Prostate gland (tissue), 2 donors: ENCODE data around the gene AKT3. TPM values are rescaled to one million over a fixed set of nuclear protein-coding genes. Genes with fewer than 3 reads are reported as not detected.

Experiments
- DNase-seq: peaks from one replicate; pipeline ENCODE4 v3.0.0-alpha.2; 2019; ENCODE audit warnings: low spot score
- H3K27ac ChIP-seq, 2 donors: fragments of 200-600 bp; sonication (generic); 2 replicates each; pipeline ENCODE4 v1.5.1; 2017 to 2019
- H3K27me3 ChIP-seq: fragments of 200-600 bp; sonication (generic); replicated peaks from 2 replicates; pipeline ENCODE4 v1.5.1; 2019; ENCODE audit not compliant: insufficient read depth
- H3K36me3 ChIP-seq, 2 donors: fragments of 200-600 bp; sonication (generic); 1 replicate in 1 of 2; 2 replicates in 1 of 2; pipeline versions ENCODE4 v1.5.1 to v1.8.1; 2017 to 2019
- H3K4me1 ChIP-seq: fragments of 200-600 bp; sonication (generic); replicated peaks from 2 replicates; pipeline ENCODE4 v1.5.1; 2019
- H3K4me3 ChIP-seq, 2 donors: fragments of 200-600 bp; sonication (generic); 2 replicates each; pipeline ENCODE4 v1.5.1; 2017 to 2019
- H3K9me3 ChIP-seq: fragments of 200-600 bp; sonication (generic); 2 replicates; pipeline ENCODE4 v1.5.1; 2017
- POLR2A ChIP-seq: fragments of 450-650 bp; IDR thresholded peaks from one replicate; pipeline ENCODE4 v1.6.1; 2016; ENCODE audit warnings: antibody characterized with exemption, mild to moderate bottlenecking
- POLR2AphosphoS5 ChIP-seq: sonication (generic); formaldehyde crosslinking; IDR thresholded peaks from one replicate; pipeline ENCODE4 v1.6.1; 2017; ENCODE audit warnings: antibody characterized with exemption
- WGBS: methylation state at CpG from one replicate; pipeline ENCODE4 v1.1.5; 2018; 5-methylcytosine and 5-hydroxymethylcytosine counted together
- intact Hi-C: fragments of 100-400 bp; cut with DNase I; formaldehyde crosslinking; loops from one replicate; pipeline ENCODE4 v1.14.2; 2022
- total RNA-seq, 2 donors: library from RNA; depleted of rRNA; stranded (reverse); fragments of >200 nt; gene quantifications; one replicate each; pipeline ENCODE4 v1.1.0, GENCODE V29; 2016
- TF ChIP-seq, protein P1 (sequence below), 4 experiments: fragments of 200-600 bp in 2 of 4; fragments of 450-650 bp in 2 of 4; sonication (generic) in 2 of 4; IDR thresholded peaks; 1 replicate in 3 of 4; 2 replicates in 1 of 4; pipeline ENCODE4 v1.5.1; 2016 to 2019; ENCODE audit warnings: antibody characterized with exemption in 4 of 4, mild to moderate bottlenecking in 2 of 4, moderate library complexity in 2 of 4

The AKT3 gene
- total RNA-seq, 2 donors from 2014 or later = 40.7 to 62.7 TPM

DNA sequence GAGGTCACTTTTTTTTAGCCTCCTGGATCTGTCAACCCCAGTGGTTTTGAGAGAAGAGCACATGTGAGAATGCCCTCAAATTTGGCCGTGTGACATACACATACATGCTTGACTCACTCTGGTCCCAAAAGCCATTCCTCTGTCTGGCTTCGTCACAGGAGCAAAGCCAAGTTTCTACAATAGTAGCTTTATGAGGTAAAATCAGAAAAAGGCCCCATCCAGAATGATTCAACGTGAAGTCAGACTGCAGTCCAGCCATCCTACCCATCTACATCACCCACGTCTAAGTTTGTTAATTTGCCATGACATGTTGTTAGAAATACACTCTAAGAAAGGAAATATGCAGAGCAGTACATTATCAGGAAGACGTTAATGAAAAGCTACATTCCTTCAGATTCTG lies 349.0 kb downstream of the AKT3 start:
- H3K4me3 ChIP-seq = no peak overlapping the region
- WGBS = 76% methylated on average over 5 of the region's 5 CpGs
- H3K27me3 ChIP-seq = no peaks in the 10 kb centered on the region

DNA sequence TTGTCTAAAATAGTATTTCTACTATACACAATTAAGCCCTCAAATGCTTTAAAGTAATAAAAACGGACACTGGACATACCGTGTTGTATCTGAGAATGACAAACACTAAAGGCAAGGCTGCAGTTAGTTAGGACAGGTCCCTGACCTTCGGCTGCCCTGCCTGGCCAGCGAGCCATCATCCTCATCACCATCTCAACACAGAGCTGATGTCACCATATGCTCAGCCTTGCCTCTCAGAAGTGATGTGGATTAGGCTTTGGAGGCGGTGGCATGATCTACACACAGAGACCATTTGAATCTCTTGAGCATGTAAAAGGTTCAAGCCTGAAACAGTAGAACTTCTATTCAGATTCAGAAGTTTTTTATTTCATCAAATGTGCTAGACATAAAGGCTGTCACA lies 349.5 kb downstream of the AKT3 start:
- Histone ChIP-seq H3K36me3 (no peaks in the 10 kb centered on the region), H3K4me3 (no peak overlapping the region), H3K27me3 (no peaks in the 10 kb centered on the region), H3K9me3 (no peaks in the 10 kb centered on the region), H3K4me1 (no peaks in the 10 kb centered on the region), H3K27ac (no peak overlapping the region)
- 81% methylated on average over 5 of the region's 5 CpGs for WGBS
- intact Hi-C loops = no loop called here
- no peak for DNase-seq
- TF ChIP-seq POLR2A (no peak), POLR2AphosphoS5 (no peak)
- TF ChIP-seq, protein P1, sequence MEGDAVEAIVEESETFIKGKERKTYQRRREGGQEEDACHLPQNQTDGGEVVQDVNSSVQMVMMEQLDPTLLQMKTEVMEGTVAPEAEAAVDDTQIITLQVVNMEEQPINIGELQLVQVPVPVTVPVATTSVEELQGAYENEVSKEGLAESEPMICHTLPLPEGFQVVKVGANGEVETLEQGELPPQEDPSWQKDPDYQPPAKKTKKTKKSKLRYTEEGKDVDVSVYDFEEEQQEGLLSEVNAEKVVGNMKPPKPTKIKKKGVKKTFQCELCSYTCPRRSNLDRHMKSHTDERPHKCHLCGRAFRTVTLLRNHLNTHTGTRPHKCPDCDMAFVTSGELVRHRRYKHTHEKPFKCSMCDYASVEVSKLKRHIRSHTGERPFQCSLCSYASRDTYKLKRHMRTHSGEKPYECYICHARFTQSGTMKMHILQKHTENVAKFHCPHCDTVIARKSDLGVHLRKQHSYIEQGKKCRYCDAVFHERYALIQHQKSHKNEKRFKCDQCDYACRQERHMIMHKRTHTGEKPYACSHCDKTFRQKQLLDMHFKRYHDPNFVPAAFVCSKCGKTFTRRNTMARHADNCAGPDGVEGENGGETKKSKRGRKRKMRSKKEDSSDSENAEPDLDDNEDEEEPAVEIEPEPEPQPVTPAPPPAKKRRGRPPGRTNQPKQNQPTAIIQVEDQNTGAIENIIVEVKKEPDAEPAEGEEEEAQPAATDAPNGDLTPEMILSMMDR (IDR thresholded peaks at IDR 0.05) = no peak

More for the DNA sequence above, 349.0 kb downstream of the AKT3 start:
- no peak for DNase-seq
- TF ChIP-seq, protein P1 (IDR thresholded peaks at IDR 0.05) = no peak
- no peak for TF ChIP-seq POLR2A
- TF ChIP-seq POLR2AphosphoS5 = no peak
- Histone ChIP-seq H3K9me3 (no peaks in the 10 kb centered on the region), H3K4me1 (no peaks in the 10 kb centered on the region), H3K36me3 (no peaks in the 10 kb centered on the region), H3K27ac (no peak overlapping the region)
- intact Hi-C loops = no loop called here

DNA sequence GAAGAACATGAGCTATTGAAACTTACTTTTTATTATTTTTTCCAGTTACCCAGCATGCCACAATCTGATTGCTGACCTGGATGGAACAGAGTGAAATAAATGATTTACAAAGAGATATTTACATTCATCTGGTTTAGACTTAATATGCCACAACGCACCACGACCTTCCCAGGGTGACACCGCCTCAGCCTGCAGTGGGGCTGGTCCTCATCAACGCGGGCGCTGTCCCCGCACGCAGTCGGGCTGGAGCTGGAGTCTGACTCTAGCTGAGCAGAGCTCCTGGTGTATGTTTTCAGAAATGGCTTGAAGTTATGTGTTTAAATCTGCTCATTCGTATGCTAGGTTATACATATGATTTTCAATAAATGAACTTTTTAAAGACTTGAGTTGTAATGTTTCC lies 350.3 kb downstream of the AKT3 start:
- Histone ChIP-seq H3K27ac (no peak overlapping the region), H3K36me3 (no peaks in the 10 kb centered on the region), H3K27me3 (no peaks in the 10 kb centered on the region), H3K4me1 (no peaks in the 10 kb centered on the region), H3K9me3 (no peaks in the 10 kb centered on the region), H3K4me3 (no peak overlapping the region)
- DNase-seq = no peak
- WGBS = 92% methylated on average over 10 of the region's 10 CpGs
- intact Hi-C loops = loop anchor here (10.0 kb wide), 1 partner anchor 545 kb away; no protein-coding TSS in a partner anchor
- TF ChIP-seq, protein P1 (IDR thresholded peaks at IDR 0.05) = no peak
- TF ChIP-seq POLR2A (no peak), POLR2AphosphoS5 (no peak)

- WGBS = 34% methylated on average over 4 of the region's 4 CpGs
- intact Hi-C loops = loop anchor here (10.0 kb wide), 1 partner anchor 546 kb away; no protein-coding TSS in a partner anchor
- Histone ChIP-seq H3K4me3 (no peak overlapping the region), H3K9me3 (no peaks in the 10 kb centered on the region), H3K27ac (no peak overlapping the region), H3K36me3 (no peaks in the 10 kb centered on the region), H3K4me1 (no peaks in the 10 kb centered on the region), H3K27me3 (no peaks in the 10 kb centered on the region)
- DNase-seq = no peak
- TF ChIP-seq, protein P1 (IDR thresholded peaks at IDR 0.05) = no peak
- TF ChIP-seq POLR2AphosphoS5 (no peak), POLR2A (no peak)
Measured at GRCh38 chr1:243499248-243499647, 350.8 kb downstream of the AKT3 start.

DNA sequence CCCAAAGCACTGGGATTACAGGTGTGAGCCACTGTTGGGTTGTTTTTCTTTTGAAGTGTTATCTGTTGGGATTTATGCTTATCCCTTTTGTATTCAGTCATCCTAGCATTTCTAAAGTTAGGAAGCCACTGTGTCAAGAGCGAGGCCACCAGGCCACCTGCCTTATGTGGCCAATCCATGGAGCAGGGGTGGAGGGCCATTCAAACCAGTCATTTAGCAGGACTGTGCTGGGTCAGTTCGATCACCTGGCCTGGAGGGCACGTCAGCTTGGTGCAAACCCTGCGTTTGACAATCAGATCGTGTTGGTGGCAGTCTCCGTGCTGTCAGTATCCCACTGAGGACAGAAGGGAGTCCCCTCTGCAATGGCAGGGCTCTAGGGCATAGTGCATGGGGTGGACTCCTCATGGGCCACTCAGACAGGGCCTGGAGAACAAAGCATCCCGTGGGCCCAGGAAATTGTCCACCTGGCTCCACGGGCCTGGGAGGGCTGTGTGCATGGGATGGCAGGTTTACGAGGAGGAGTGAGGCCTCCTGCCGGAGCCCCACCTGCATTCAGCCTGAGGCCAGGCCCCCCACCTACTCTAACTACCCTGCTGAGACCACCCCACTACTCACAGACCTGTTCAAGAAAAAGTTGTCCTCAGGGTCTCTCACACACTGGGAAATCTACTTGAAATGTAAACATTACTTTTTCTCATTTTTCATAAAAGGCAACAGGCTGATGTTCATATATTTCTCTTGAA lies 351.9 kb downstream of the AKT3 start:
- Histone ChIP-seq H3K9me3 (no peaks in the 10 kb centered on the region), H3K27me3 (no peaks in the 10 kb centered on the region), H3K27ac (no peak overlapping the region), H3K4me1 (no peaks in the 10 kb centered on the region), H3K36me3 (no peaks in the 10 kb centered on the region), H3K4me3 (no peak overlapping the region)
- intact Hi-C loops = loop anchor here (10.0 kb wide), 1 partner anchor 547 kb away; no protein-coding TSS in a partner anchor
- DNase-seq = no peak
- TF ChIP-seq POLR2AphosphoS5 = no peak
- TF ChIP-seq, protein P1 (IDR thresholded peaks at IDR 0.05) = no peak
- 85% methylated on average over 10 of the region's 10 CpGs for WGBS
